ENCODE data around the gene DRD5.

DRD5 gene

DNA sequence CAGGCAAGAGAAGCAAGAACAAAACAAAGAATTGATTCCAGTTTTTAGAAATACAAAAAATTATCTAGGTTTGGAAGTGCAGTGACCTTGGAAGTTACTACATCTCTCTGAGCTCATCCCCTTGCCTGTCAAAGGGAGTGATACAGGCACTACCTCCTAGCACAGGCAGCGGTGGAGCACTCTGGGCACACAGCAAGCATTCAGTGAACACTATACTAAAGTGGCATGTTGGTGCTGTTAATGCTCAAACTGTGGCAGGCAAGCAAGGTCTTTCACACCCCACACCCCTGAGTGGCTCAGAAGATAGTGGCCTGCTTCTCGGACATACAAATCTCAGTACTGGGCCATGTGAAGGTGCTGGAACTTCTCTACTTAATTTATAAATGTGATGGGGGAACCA is 51.2 kb downstream of the DRD5 start:
- no peak for DNase-seq (ENCODE audit: low read depth, low spot score)
- TF ChIP-seq, protein P1, sequence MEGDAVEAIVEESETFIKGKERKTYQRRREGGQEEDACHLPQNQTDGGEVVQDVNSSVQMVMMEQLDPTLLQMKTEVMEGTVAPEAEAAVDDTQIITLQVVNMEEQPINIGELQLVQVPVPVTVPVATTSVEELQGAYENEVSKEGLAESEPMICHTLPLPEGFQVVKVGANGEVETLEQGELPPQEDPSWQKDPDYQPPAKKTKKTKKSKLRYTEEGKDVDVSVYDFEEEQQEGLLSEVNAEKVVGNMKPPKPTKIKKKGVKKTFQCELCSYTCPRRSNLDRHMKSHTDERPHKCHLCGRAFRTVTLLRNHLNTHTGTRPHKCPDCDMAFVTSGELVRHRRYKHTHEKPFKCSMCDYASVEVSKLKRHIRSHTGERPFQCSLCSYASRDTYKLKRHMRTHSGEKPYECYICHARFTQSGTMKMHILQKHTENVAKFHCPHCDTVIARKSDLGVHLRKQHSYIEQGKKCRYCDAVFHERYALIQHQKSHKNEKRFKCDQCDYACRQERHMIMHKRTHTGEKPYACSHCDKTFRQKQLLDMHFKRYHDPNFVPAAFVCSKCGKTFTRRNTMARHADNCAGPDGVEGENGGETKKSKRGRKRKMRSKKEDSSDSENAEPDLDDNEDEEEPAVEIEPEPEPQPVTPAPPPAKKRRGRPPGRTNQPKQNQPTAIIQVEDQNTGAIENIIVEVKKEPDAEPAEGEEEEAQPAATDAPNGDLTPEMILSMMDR (IDR thresholded peaks at IDR 0.05; ENCODE audit: insufficient read depth, low read length, missing control alignments) = no peak
- no peak overlapping the region for H3K4me3 ChIP-seq (ENCODE audit: low read depth, low read length)
- CTCF ChIA-PET = no interaction called here
- POLR2A ChIA-PET = no interaction called here

DNA sequence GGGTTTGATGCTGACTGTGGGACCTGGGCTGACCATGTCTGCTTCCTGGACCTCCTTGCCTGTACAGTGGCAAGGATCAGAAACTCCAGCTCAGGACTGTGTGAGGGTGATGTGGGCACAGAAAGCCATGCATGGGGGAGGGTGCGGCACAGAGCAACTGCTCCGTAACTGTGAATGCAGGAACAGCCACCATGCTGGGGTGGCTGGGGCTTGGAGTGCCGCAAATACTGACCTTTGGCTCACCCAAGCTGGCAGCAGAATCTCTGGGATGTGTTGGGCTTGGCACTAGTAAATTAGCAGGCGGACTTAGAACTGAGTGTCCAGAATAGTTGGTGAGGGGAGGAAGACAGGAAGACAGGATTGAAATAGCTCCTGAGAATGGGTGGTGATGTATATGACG is 52.0 kb downstream of the DRD5 start:
- ChIA-PET POLR2A (no interaction called here), CTCF (no interaction called here)
- TF ChIP-seq, protein P1 (IDR thresholded peaks at IDR 0.05; ENCODE audit: insufficient read depth, low read length, missing control alignments) = no peak

More for the DNA sequence above, 52.0 kb downstream of the DRD5 start:
- no peak overlapping the region for H3K4me3 ChIP-seq (ENCODE audit: low read depth, low read length)
- DNase-seq (ENCODE audit: low read depth, low spot score) = no peak

Measured in AG04449 (cell line).